Neural progenitor cell (in vitro differentiated cells): ENCODE results near the gene SNAPIN. TPM values are rescaled to one million over a fixed set of nuclear protein-coding genes. Genes with fewer than 3 reads are reported as not detected.
A peak's percentile ranks its signal among the peaks of the same experiment; 100 is the strongest.

ENCODE experiments used
- DNase-seq: peaks from one replicate; pipeline ENCODE4 v3.0.0-alpha.2; 2016; ENCODE audit warnings: low spot score
- H2AFZ ChIP-seq: fragments of 200-600 bp; sonication (generic); replicated peaks from 2 replicates; pipeline ENCODE4 v1.6.1; 2016; ENCODE audit warnings: antibody characterized with exemption
- H3F3A ChIP-seq: fragments of 200-600 bp; sonication (generic); 2 replicates; pipeline ENCODE4 v1.6.1; 2016; ENCODE audit warnings: antibody characterized with exemption, low read depth
- H3K27ac ChIP-seq: fragments of 200-600 bp; sonication (generic); 2 replicates; pipeline ENCODE4 v1.5.1; 2016; ENCODE audit warnings: mild to moderate bottlenecking
- H3K27me3 ChIP-seq: fragments of 200-600 bp; sonication (generic); 2 replicates; pipeline ENCODE4 v1.6.1; 2016; ENCODE audit warnings: mild to moderate bottlenecking, moderate library complexity
- H3K36me3 ChIP-seq: fragments of 200-600 bp; sonication (generic); 2 replicates; pipeline ENCODE4 v1.5.1; 2016
- H3K4me1 ChIP-seq: fragments of 200-600 bp; sonication (generic); 2 replicates; pipeline ENCODE4 v1.6.1; 2016; ENCODE audit warnings: mixed run types
- H3K4me2 ChIP-seq: fragments of 200-600 bp; sonication (generic); 2 replicates; pipeline ENCODE4 v1.6.1; 2016
- H3K4me3 ChIP-seq: fragments of 200-600 bp; sonication (generic); 2 replicates; pipeline ENCODE4 v1.5.1; 2016
- H3K79me2 ChIP-seq: fragments of 200-600 bp; sonication (generic); 2 replicates; pipeline ENCODE4 v1.6.1; 2016; ENCODE audit warnings: low read depth
- H3K9ac ChIP-seq: fragments of 200-600 bp; sonication (generic); 2 replicates; pipeline ENCODE4 v1.6.1; 2016
- H3K9me3 ChIP-seq: fragments of 200-600 bp; sonication (generic); 2 replicates; pipeline ENCODE4 v1.5.1; 2016; ENCODE audit warnings: low read depth
- H4K20me1 ChIP-seq: fragments of 200-600 bp; sonication (generic); 2 replicates; pipeline ENCODE4 v1.6.1; 2016; ENCODE audit warnings: low read depth
- H3K27ac Mint-ChIP-seq: 3 replicates; pipeline ENCODE4 v1.8.0; 2021; ENCODE audit warnings: mixed read lengths
- H3K27me3 Mint-ChIP-seq: 2 replicates; pipeline ENCODE4 v1.8.0; 2022; ENCODE audit warnings: low read depth, mild to moderate bottlenecking, inconsistent platforms, moderate library complexity, mixed read lengths; ENCODE audit not compliant: insufficient read depth
- H3K36me3 Mint-ChIP-seq: 3 replicates; pipeline ENCODE4 v1.8.0; 2021; ENCODE audit warnings: mixed read lengths
- H3K4me1 Mint-ChIP-seq: 3 replicates; pipeline ENCODE4 v1.8.0; 2021; ENCODE audit warnings: mixed read lengths
- H3K4me3 Mint-ChIP-seq: 3 replicates; pipeline ENCODE4 v1.8.0; 2021; ENCODE audit warnings: mild to moderate bottlenecking, moderate library complexity, mixed read lengths
- H3K9me3 Mint-ChIP-seq: 3 replicates; pipeline ENCODE4 v1.8.0; 2020; ENCODE audit warnings: mixed read lengths
- EZH2 ChIP-seq: fragments of 200-600 bp; sonication (generic); IDR thresholded peaks from 2 replicates; pipeline ENCODE4 v1.6.1; 2017; ENCODE audit warnings: antibody characterized with exemption, mild to moderate bottlenecking, moderate library complexity
- EZH2phosphoT487 ChIP-seq: fragments of 200-600 bp; sonication (generic); IDR thresholded peaks from 2 replicates; pipeline ENCODE4 v1.6.1; 2017; ENCODE audit warnings: antibody characterized with exemption
- total RNA-seq: library from RNA; depleted of rRNA; stranded (reverse); fragments of >200 nt; gene quantifications from 2 replicates; pipeline ENCODE4 v1.2.3, GENCODE V29; 2015; ENCODE audit warnings: low replicate concordance
- TF ChIP-seq, protein P1 (sequence below): fragments of 200-600 bp; sonication (generic); IDR thresholded peaks from 2 replicates; pipeline ENCODE4 v1.5.1; 2017; ENCODE audit warnings: antibody characterized with exemption, mild to moderate bottlenecking

The SNAPIN gene
- total RNA-seq, 1 donor from 2014 or later, result 52.4 TPM

DNA sequence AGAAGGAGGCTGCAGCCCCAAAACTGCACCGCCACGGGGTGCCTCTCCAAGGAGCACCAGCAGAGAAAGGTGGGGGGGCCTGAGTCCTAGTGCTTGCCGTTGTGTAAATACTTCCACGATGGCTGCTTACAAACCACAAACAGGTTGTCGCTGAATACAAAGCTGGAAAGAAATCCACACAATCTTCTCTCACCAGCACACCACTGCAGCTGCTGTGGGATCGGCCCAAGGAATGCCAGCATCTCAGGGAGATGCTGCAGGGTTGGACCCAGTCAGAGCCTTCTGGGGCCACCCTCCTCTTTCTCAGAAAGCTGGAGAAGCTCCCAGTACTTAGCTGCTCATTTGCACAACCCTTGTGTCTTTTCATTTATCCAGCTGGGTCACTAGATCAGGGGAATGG, 39.3 kb upstream of the SNAPIN start:
- DNase-seq, result no peak
- no peaks in the 10 kb centered on the region for H3F3A ChIP-seq
- Mint-ChIP-seq H3K4me3 (no peak overlapping the region), H3K36me3 (peaks cover 26% of the 10 kb centered on the region), H3K27me3 (no peaks in the 10 kb centered on the region), H3K9me3 (peaks cover 7% of the 10 kb centered on the region), H3K27ac (no peak overlapping the region), H3K4me1 (peaks cover 10% of the 10 kb centered on the region)
- H3K4me3 ChIP-seq, result no peak overlapping the region
- no peak overlapping the region for H2AFZ ChIP-seq
- H3K9ac ChIP-seq, result no peak overlapping the region
- no peaks in the 10 kb centered on the region for H3K36me3 ChIP-seq
- no peaks in the 10 kb centered on the region for H3K9me3 ChIP-seq
- H4K20me1 ChIP-seq, result no peaks in the 10 kb centered on the region
- no peak overlapping the region for H3K27ac ChIP-seq
- peaks cover 7% of the 10 kb centered on the region for H3K4me1 ChIP-seq
- no peak for TF ChIP-seq EZH2phosphoT487
- TF ChIP-seq, protein P1, sequence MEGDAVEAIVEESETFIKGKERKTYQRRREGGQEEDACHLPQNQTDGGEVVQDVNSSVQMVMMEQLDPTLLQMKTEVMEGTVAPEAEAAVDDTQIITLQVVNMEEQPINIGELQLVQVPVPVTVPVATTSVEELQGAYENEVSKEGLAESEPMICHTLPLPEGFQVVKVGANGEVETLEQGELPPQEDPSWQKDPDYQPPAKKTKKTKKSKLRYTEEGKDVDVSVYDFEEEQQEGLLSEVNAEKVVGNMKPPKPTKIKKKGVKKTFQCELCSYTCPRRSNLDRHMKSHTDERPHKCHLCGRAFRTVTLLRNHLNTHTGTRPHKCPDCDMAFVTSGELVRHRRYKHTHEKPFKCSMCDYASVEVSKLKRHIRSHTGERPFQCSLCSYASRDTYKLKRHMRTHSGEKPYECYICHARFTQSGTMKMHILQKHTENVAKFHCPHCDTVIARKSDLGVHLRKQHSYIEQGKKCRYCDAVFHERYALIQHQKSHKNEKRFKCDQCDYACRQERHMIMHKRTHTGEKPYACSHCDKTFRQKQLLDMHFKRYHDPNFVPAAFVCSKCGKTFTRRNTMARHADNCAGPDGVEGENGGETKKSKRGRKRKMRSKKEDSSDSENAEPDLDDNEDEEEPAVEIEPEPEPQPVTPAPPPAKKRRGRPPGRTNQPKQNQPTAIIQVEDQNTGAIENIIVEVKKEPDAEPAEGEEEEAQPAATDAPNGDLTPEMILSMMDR, result no peak
- TF ChIP-seq EZH2, result no peak
- no peak overlapping the region for H3K4me2 ChIP-seq
- no peaks in the 10 kb centered on the region for H3K79me2 ChIP-seq
- no peaks in the 10 kb centered on the region for H3K27me3 ChIP-seq

DNA sequence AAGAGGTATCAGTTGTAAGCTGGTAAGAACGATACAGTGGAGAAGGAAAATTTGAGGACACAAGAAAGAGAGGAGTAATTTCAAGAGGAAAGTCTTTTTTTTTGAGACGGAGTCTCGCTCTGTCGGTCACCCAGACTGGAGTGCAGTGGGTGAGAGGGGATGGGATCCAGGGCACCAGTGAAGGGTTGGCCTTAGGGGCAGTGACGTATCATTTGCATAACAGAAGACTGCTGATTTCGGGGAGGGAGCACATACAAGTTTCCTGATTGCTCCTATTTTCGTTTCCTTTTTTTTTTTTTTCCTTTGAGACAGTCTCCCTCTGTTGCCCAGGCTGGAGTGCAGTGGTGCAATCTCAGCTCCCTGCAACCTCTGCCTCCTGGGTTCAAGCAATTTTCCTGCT, 35.4 kb upstream of the SNAPIN start:
- no peak overlapping the region for H3K4me3 ChIP-seq
- peaks cover 7% of the 10 kb centered on the region for H3K9me3 Mint-ChIP-seq
- peaks cover 37% of the 10 kb centered on the region for H3K4me1 Mint-ChIP-seq
- H3K4me2 ChIP-seq, result no peak overlapping the region
- no peak for DNase-seq
- no peak overlapping the region for H3K27ac ChIP-seq
- no peaks in the 10 kb centered on the region for H3K36me3 ChIP-seq
- TF ChIP-seq, protein P1, result no peak
- no peak for TF ChIP-seq EZH2phosphoT487
- no peak for TF ChIP-seq EZH2
- H3K36me3 Mint-ChIP-seq, result peaks cover 30% of the 10 kb centered on the region
- peaks cover 4% of the 10 kb centered on the region for H3K27me3 Mint-ChIP-seq
- H3K4me3 Mint-ChIP-seq, result no peak overlapping the region
- H3K9ac ChIP-seq, result no peak overlapping the region
- peaks cover 17% of the 10 kb centered on the region for H3K4me1 ChIP-seq
- H3F3A ChIP-seq, result no peaks in the 10 kb centered on the region
- no peak overlapping the region for H3K27ac Mint-ChIP-seq
- peaks cover 8% of the 10 kb centered on the region for H3K79me2 ChIP-seq
- no peaks in the 10 kb centered on the region for H4K20me1 ChIP-seq
- H3K9me3 ChIP-seq, result no peaks in the 10 kb centered on the region
- no peak overlapping the region for H2AFZ ChIP-seq
- no peaks in the 10 kb centered on the region for H3K27me3 ChIP-seq

DNA sequence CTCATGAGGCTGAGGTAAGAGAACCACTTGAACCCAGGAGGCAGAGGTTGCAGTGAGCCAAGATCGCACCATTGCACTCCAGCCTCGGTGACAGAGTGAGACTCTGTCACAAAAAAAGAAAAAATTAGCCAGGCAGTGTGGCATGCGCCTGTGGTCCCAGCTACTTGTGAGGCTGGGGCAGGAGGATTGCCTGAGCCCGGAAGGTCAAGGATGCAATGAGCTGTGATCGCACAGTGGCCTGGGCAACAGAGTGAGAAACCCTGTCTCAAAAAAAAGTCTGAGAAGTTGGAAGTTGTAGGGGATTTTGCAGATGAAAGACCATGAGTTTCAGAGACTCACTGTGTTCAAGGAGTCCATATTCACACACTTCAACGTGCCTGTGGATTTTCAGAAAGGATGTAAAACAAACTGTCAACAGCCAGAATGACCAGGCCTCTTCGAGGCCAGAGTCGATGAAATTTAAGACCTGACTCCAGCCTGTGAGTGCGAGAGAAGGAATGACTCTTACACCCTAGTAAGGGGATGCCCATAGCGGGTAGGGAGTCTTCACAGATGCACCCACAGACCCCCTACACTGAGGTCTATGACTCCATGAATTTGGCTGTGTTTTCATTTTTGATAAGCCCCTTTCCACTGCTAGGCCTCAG, 33.4 kb upstream of the SNAPIN start:
- peaks cover 3% of the 10 kb centered on the region for H3K9me3 Mint-ChIP-seq
- Histone ChIP-seq H2AFZ (no peak overlapping the region), H3K79me2 (peaks cover 8% of the 10 kb centered on the region), H4K20me1 (no peaks in the 10 kb centered on the region), H3K4me1 (peaks cover 22% of the 10 kb centered on the region), H3K36me3 (no peaks in the 10 kb centered on the region), H3K4me3 (no peak overlapping the region), H3F3A (no peaks in the 10 kb centered on the region), H3K9ac (no peak overlapping the region), H3K4me2 (no peak overlapping the region), H3K9me3 (no peaks in the 10 kb centered on the region), H3K27ac (no peak overlapping the region), H3K27me3 (no peaks in the 10 kb centered on the region)
- H3K4me1 Mint-ChIP-seq, result peaks cover 44% of the 10 kb centered on the region
- TF ChIP-seq EZH2phosphoT487, result no peak
- TF ChIP-seq EZH2, result no peak
- TF ChIP-seq, protein P1, result no peak
- peak overlapping the region; percentile 35 for H3K4me3 Mint-ChIP-seq
- no peak overlapping the region for H3K27ac Mint-ChIP-seq
- peaks cover 7% of the 10 kb centered on the region for H3K27me3 Mint-ChIP-seq
- peaks cover 21% of the 10 kb centered on the region for H3K36me3 Mint-ChIP-seq
- DNase-seq, result no peak
